ENCODE results near the gene CHST9.

The CHST9 gene

GRCh38 chr18:27007880-27008279 lies 177.2 kb downstream of the CHST9 start:
- no peak for TF ChIP-seq CTCF (IDR thresholded peaks at IDR 0.05; ENCODE audit: low read depth, low read length)
- H3K4me3 ChIP-seq (ENCODE audit: low read depth, low read length): no peak overlapping the region

- H3K4me3 ChIP-seq (ENCODE audit: low read depth, low read length): no peak overlapping the region
- no peak for TF ChIP-seq CTCF (IDR thresholded peaks at IDR 0.05; ENCODE audit: low read depth, low read length)
Measured at GRCh38 chr18:27005589-27005988, 179.5 kb downstream of the CHST9 start.

GRCh38 chr18:27004056-27004829 lies 180.9 kb downstream of the CHST9 start:
- H3K4me3 ChIP-seq (ENCODE audit: low read depth, low read length): no peak overlapping the region
- no peak for TF ChIP-seq CTCF (IDR thresholded peaks at IDR 0.05; ENCODE audit: low read depth, low read length)

- TF ChIP-seq CTCF (IDR thresholded peaks at IDR 0.05; ENCODE audit: low read depth, low read length): no peak
- no peak overlapping the region for H3K4me3 ChIP-seq (ENCODE audit: low read depth, low read length)
Measured at GRCh38 chr18:26999797-27000196, 185.3 kb downstream of the CHST9 start.

GRCh38 chr18:26993568-26993967 lies 191.5 kb downstream of the CHST9 start:
- H3K4me3 ChIP-seq (ENCODE audit: low read depth, low read length): no peak overlapping the region
- no peak for TF ChIP-seq CTCF (IDR thresholded peaks at IDR 0.05; ENCODE audit: low read depth, low read length)

- H3K4me3 ChIP-seq (ENCODE audit: low read depth, low read length): no peak overlapping the region
- no peak for TF ChIP-seq CTCF (IDR thresholded peaks at IDR 0.05; ENCODE audit: low read depth, low read length)
Measured at GRCh38 chr18:26992926-26993325, 192.2 kb downstream of the CHST9 start.

- no peak overlapping the region for H3K4me3 ChIP-seq (ENCODE audit: low read depth, low read length)
- no peak for TF ChIP-seq CTCF (IDR thresholded peaks at IDR 0.05; ENCODE audit: low read depth, low read length)
Measured at GRCh38 chr18:26989842-26990241, 195.3 kb downstream of the CHST9 start.

Data from WI38 (cell line).